HepG2 (cell line): Measurements from ENCODE around the gene SEPTIN10. TPM values are rescaled to one million over a fixed set of nuclear protein-coding genes. Genes with fewer than 3 reads are reported as not detected.
A peak's percentile ranks its signal among the peaks of the same experiment; 100 is the strongest.

Experiments
- ATAC-seq: fragments of 200-7000 bp; cut with Tn5 transposase; 3 replicates; pipeline ENCODE4 v1.9.1; 2020; ENCODE audit warnings: mild to moderate bottlenecking, moderate library complexity
- BruUV-seq: library from RNA; stranded (reverse); fragments of 400-500 nt; replicated peaks from 2 replicates; lab custom pipeline; 2021; lab: Mats Ljungman, UMichigan
- CTCF ChIA-PET: fragments of 300-600 bp; formaldehyde crosslinking; extraction: SDS; loops from one replicate; lab custom pipeline; 2021; ENCODE audit warnings: low total read pairs, inconsistent platforms, low intra/inter-chr PET ratio; lab: Yijun Ruan, JAX
- POLR2A ChIA-PET: fragments of 350-600 bp; sonication (Branson Sonifier 250); formaldehyde crosslinking; loops from one replicate; lab custom pipeline; 2020; ENCODE audit warnings: antibody characterized with exemption, inconsistent platforms; lab: Yijun Ruan, JAX
- DNase-seq: peaks from one replicate; pipeline ENCODE4 v3.0.0-alpha.2; 2015; ENCODE audit warnings: low spot score
- FAIRE-seq: peaks from 3 replicates; lab custom pipeline; 2011; peaks lifted over from hg19 to GRCh38; lab: Jason Lieb, UNC
- H2AFZ ChIP-seq: one replicate; pipeline ENCODE4 v1.6.1; 2011; ENCODE audit warnings: low read length, inconsistent platforms
- H3K27ac ChIP-seq: fragments of 300-600 bp; 3 replicates; pipeline ENCODE4 v1.8.0; 2011; ENCODE audit warnings: mixed run types, mild to moderate bottlenecking, mixed read lengths, low read length, inconsistent platforms; ENCODE audit not compliant: insufficient read depth; ENCODE audit errors: extremely low read length
- H3K27me3 ChIP-seq, 2 experiments: fragments of 200-600 bp in 1 of 2; 2 replicates in 1 of 2; 3 replicates in 1 of 2; pipeline versions ENCODE4 v1.6.0 to v1.8.0; 2011; ENCODE audit warnings: low read length in 2 of 2, mild to moderate bottlenecking in 2 of 2, moderate library complexity in 2 of 2, inconsistent platforms in 1 of 2; ENCODE audit not compliant: insufficient read depth in 2 of 2, control insufficient read depth in 1 of 2
- H3K36me3 ChIP-seq, 2 experiments: fragments of 200-600 bp in 1 of 2; replicated peaks in 1 of 2; 2 replicates in 1 of 2; 3 replicates in 1 of 2; pipeline versions ENCODE4 v1.5.1 to v1.8.0; 2011; ENCODE audit warnings: low read length in 2 of 2, inconsistent platforms in 1 of 2; ENCODE audit not compliant: insufficient read depth in 2 of 2, control insufficient read depth in 1 of 2
- H3K4me1 ChIP-seq: 2 replicates; pipeline ENCODE4 v1.5.1; 2012; ENCODE audit warnings: low read length, inconsistent platforms; ENCODE audit not compliant: insufficient read depth
- H3K4me2 ChIP-seq: 2 replicates; pipeline ENCODE4 v1.6.0; 2011; ENCODE audit warnings: low read depth, low read length, inconsistent platforms
- H3K4me3 ChIP-seq, 3 experiments: fragments of 200-600 bp in 1 of 3; sonication (generic), shearing (Covaris generic) in 1 of 3; replicated peaks in 1 of 3; 2 replicates each; pipeline ENCODE4 v1.5.1; 2011 to 2016; ENCODE audit warnings: low read length in 3 of 3, inconsistent platforms in 2 of 3, low read depth in 2 of 3, mild to moderate bottlenecking in 2 of 3, control low read depth in 1 of 3, mixed read lengths in 1 of 3; ENCODE audit not compliant: insufficient read depth in 1 of 3
- H3K79me2 ChIP-seq: one replicate; pipeline ENCODE4 v1.6.1; 2011; ENCODE audit warnings: low read length, inconsistent platforms; ENCODE audit not compliant: insufficient read depth
- H3K9ac ChIP-seq: 2 replicates; pipeline ENCODE4 v1.6.0; 2011; ENCODE audit warnings: mild to moderate bottlenecking, low read depth, low read length, inconsistent platforms; ENCODE audit not compliant: insufficient read depth
- H3K9me3 ChIP-seq: 2 replicates; pipeline ENCODE4 v1.5.1; 2012; ENCODE audit warnings: mild to moderate bottlenecking, low read length
- H4K20me1 ChIP-seq: 2 replicates; pipeline ENCODE4 v1.6.0; 2011; ENCODE audit warnings: inconsistent platforms, mild to moderate bottlenecking, low read length, moderate library complexity; ENCODE audit not compliant: insufficient read depth
- ADNP ChIP-seq: sonication (generic); formaldehyde crosslinking; IDR thresholded peaks from 2 replicates; pipeline ENCODE4 v1.4.0; 2020; ENCODE audit warnings: missing genetic modification reagents
- CCAR2 ChIP-seq: fragments of 200-400 bp; formaldehyde crosslinking; optimal IDR thresholded peaks from 2 replicates; pipeline ENCODE3; 2018; ENCODE audit warnings: low read depth, mild to moderate bottlenecking, low read length, moderate library complexity
- ETS1 ChIP-seq: sonication (generic); formaldehyde crosslinking; IDR thresholded peaks from 2 replicates; pipeline ENCODE4 v1.4.0; 2020; ENCODE audit warnings: missing genetic modification reagents
- HBP1 ChIP-seq: IDR thresholded peaks from 2 replicates; pipeline ENCODE4 v1.6.1; 2016; ENCODE audit warnings: low read depth, control low read depth
- MAX ChIP-seq: IDR thresholded peaks from 2 replicates; pipeline ENCODE4 v1.6.1; 2012; ENCODE audit warnings: inconsistent platforms
- MEF2D ChIP-seq: sonication (generic); formaldehyde crosslinking; IDR thresholded peaks from 2 replicates; pipeline ENCODE4 v1.5.1; 2020; ENCODE audit warnings: mild to moderate bottlenecking, missing genetic modification reagents
- NCOA2 ChIP-seq: sonication (generic); formaldehyde crosslinking; IDR thresholded peaks from 2 replicates; pipeline ENCODE4 v1.8.0; 2022; ENCODE audit warnings: inconsistent platforms
- PBX3 ChIP-seq: sonication (generic); formaldehyde crosslinking; IDR thresholded peaks from 2 replicates; pipeline ENCODE4 v1.8.1; 2023; ENCODE audit warnings: missing genetic modification reagents, inconsistent platforms, borderline replicate concordance
- POLR2A ChIP-seq, 2 experiments: IDR thresholded peaks; 2 replicates each; pipeline ENCODE4 v1.6.1; 2011; ENCODE audit warnings: low read depth in 2 of 2, low read length in 2 of 2, mild to moderate bottlenecking in 1 of 2, moderate library complexity in 1 of 2; ENCODE audit not compliant: insufficient read depth in 1 of 2
- TBL1XR1 ChIP-seq: fragments of 150-350 bp; IDR thresholded peaks from 2 replicates; pipeline ENCODE4 v1.6.1; 2014; ENCODE audit warnings: borderline replicate concordance, low read length; ENCODE audit not compliant: partially characterized antibody
- U2AF2 ChIP-seq: fragments of 200-400 bp; formaldehyde crosslinking; IDR thresholded peaks from 2 replicates; pipeline ENCODE4 v1.6.1; 2017; ENCODE audit warnings: low read depth, mild to moderate bottlenecking, low read length
- ZFAT ChIP-seq: sonication (generic); formaldehyde crosslinking; conservative IDR thresholded peaks from 2 replicates; pipeline ENCODE4 v1.8.1; 2023; ENCODE audit warnings: missing genetic modification reagents, inconsistent platforms
- ZNF296 ChIP-seq: sonication (generic); formaldehyde crosslinking; conservative IDR thresholded peaks from 2 replicates; pipeline ENCODE4 v1.5.0; 2020; ENCODE audit warnings: mild to moderate bottlenecking, missing genetic modification reagents
- ZNF431 ChIP-seq: sonication (generic); formaldehyde crosslinking; IDR thresholded peaks from 2 replicates; pipeline ENCODE4 v1.9.0; 2022; ENCODE audit warnings: missing genetic modification reagents, low read depth, mild to moderate bottlenecking, borderline replicate concordance
- ZNF484 ChIP-seq: sonication (generic); formaldehyde crosslinking; IDR thresholded peaks from 2 replicates; pipeline ENCODE4 v1.5.1; 2020; ENCODE audit warnings: mild to moderate bottlenecking, low read depth, missing genetic modification reagents, borderline replicate concordance
- WGBS: methylation state at CpG from one replicate; pipeline ENCODE4 v1.1.6; 2017; ENCODE audit warnings: low lambda C conversion rate; 5-methylcytosine and 5-hydroxymethylcytosine counted together
- in situ Hi-C: cut with HindIII; loops from 2 replicates; pipeline ENCODE4 v1.10.0; 2017; ENCODE audit warnings: low pct_unique_long_range_greater_than_20kb; ENCODE audit not compliant: extremely low pct_ligation_motif_present
- intact Hi-C: fragments of 100-400 bp; cut with micrococcal nuclease; formaldehyde crosslinking; loops from one replicate; pipeline ENCODE4 v1.10.0; 2022; ENCODE audit not compliant: unreplicated experiment
- polyA plus RNA-seq, 8 experiments: library from polyadenylated mRNA; depleted of rRNA in 3 of 8; stranded (reverse) in 7 of 8; unstranded in 1 of 8; fragments of >200 nt; fragmentation: Illumina TruSeq in 4 of 8; extraction: Trizol in 4 of 8; gene quantifications; 2 replicates each; pipeline versions ENCODE4 v1.2.1 to v1.2.3, GENCODE V29; 2011 to 2016; ENCODE audit warnings: low read depth in 4 of 8, missing spikeins in 1 of 8, mixed read lengths in 1 of 8; ENCODE audit not compliant: insufficient read depth in 1 of 8
- total RNA-seq, 5 experiments: library from RNA; depleted of rRNA; stranded (reverse); fragments of >200 nt; fragmentation: Illumina TruSeq; extraction: Trizol; gene quantifications; 2 replicates each; pipeline ENCODE4 v1.2.3, GENCODE V29; 2016; ENCODE audit warnings: low read depth in 1 of 5

The SEPTIN10 gene
- total and polyA plus RNA-seq, 2 of the 13 experiments (the other 11 are each of a cell fraction or from before 2014, with no cell fraction given) = 45.8 to 67.5 TPM

GRCh38 chr2:109533823-109534222, 79.9 kb downstream of the SEPTIN10 start:
- no peak overlapping the region for H3K27ac ChIP-seq
- no peaks in the 10 kb centered on the region for H3K79me2 ChIP-seq
- peaks cover 9 to 49% of the 10 kb centered on the region in 2 experiments for H3K27me3 ChIP-seq
- 34% methylated on average over 7 of the region's 7 CpGs for WGBS
- in situ Hi-C loops = loop anchor here (5.0 kb wide), 1 partner anchor 183 kb away; no protein-coding TSS in a partner anchor
- H3K4me1 ChIP-seq = peaks cover 46% of the 10 kb centered on the region
- H3K4me3 ChIP-seq = no peak overlapping the region
- intact Hi-C loops = loop anchor here (2.0 kb wide), 1 partner anchor 17 kb away; no protein-coding TSS in a partner anchor
- CTCF ChIA-PET = no interaction called here
- no peak overlapping the region for H3K4me2 ChIP-seq
- H3K36me3 ChIP-seq = no peaks in the 10 kb centered on the region
- no peak for TF ChIP-seq NCOA2 (CRISPR knock-in tag)
- no peak for TF ChIP-seq ZNF431 (CRISPR knock-in tag)
- TF ChIP-seq ADNP = no peak
- TF ChIP-seq MAX = no peak
- TF ChIP-seq MEF2D = no peak
- TF ChIP-seq U2AF2 = no peak
- no peak for TF ChIP-seq ZNF296 (CRISPR knock-in tag)
- no peak for TF ChIP-seq TBL1XR1
- no peak for TF ChIP-seq ZNF484 (CRISPR knock-in tag)
- no peak for TF ChIP-seq CCAR2
- DNase-seq (no peak), ATAC-seq (peak; percentile 29), FAIRE-seq (no peak)
- H3K9ac ChIP-seq = no peak overlapping the region
- H2AFZ ChIP-seq = no peak overlapping the region
- H4K20me1 ChIP-seq = no peaks in the 10 kb centered on the region
- no TSS peak for BruUV-seq
- H3K9me3 ChIP-seq = no peaks in the 10 kb centered on the region
- POLR2A ChIA-PET = no interaction called here

GRCh38 chr2:109532728-109533076, 81.1 kb downstream of the SEPTIN10 start:
- Histone ChIP-seq H3K4me2 (no peak overlapping the region), H2AFZ (no peak overlapping the region), H3K27me3 (peaks cover 9 to 59% of the 10 kb centered on the region in 2 experiments), H3K36me3 (no peaks in the 10 kb centered on the region), H4K20me1 (no peaks in the 10 kb centered on the region), H3K79me2 (no peaks in the 10 kb centered on the region), H3K4me3 (no peak overlapping the region), H3K27ac (no peak overlapping the region), H3K9ac (no peak overlapping the region), H3K9me3 (no peaks in the 10 kb centered on the region), H3K4me1 (peaks cover 35% of the 10 kb centered on the region)
- POLR2A ChIA-PET = no interaction called here
- BruUV-seq = no TSS peak
- intact Hi-C loops = no loop called here
- in situ Hi-C loops = loop anchor here (5.0 kb wide), 1 partner anchor 185 kb away; no protein-coding TSS in a partner anchor
- WGBS = 39% methylated on average over 5 of the region's 5 CpGs
- ATAC-seq (no peak), FAIRE-seq (no peak), DNase-seq (no peak)
- CTCF ChIA-PET = no interaction called here
- TF ChIP-seq HBP1 (CRISPR knock-in tag) (no peak), PBX3 (CRISPR knock-in tag) (no peak), ZFAT (CRISPR knock-in tag) (no peak), ETS1 (CRISPR knock-in tag) (no peak), POLR2A (IDR thresholded peaks at IDR 0.05; ENCODE audit: insufficient read depth in 1 of 2, low read depth in 2 of 2, low read length in 2 of 2) (no peak)
